Fibroblast of the aortic adventitia (primary cell): Measurements from ENCODE around the gene ANO7. TPM values are rescaled to one million over a fixed set of nuclear protein-coding genes. Genes with fewer than 3 reads are reported as not detected.

Experiments
- DNase-seq: peaks from one replicate; pipeline ENCODE4 v3.0.0-alpha.2; 2010; ENCODE audit warnings: low read depth
- H3K4me3 ChIP-seq: 2 replicates; pipeline ENCODE4 v1.5.1; 2011; ENCODE audit warnings: low read depth, mild to moderate bottlenecking, control low read depth, low read length, moderate library complexity
- total RNA-seq: library from RNA; depleted of rRNA; stranded (reverse); fragments of >200 nt; gene quantifications from 2 replicates; pipeline ENCODE4 v1.2.3, GENCODE V29; 2012; ENCODE audit warnings: low replicate concordance
- TF ChIP-seq, protein P1 (sequence below): IDR thresholded peaks from 2 replicates; pipeline ENCODE4 v1.5.1; 2011; ENCODE audit warnings: mild to moderate bottlenecking, low read length, control low read depth, inconsistent platforms; ENCODE audit not compliant: insufficient read depth

The ANO7 gene
- total RNA-seq, 1 donor: 1.7 TPM

DNA sequence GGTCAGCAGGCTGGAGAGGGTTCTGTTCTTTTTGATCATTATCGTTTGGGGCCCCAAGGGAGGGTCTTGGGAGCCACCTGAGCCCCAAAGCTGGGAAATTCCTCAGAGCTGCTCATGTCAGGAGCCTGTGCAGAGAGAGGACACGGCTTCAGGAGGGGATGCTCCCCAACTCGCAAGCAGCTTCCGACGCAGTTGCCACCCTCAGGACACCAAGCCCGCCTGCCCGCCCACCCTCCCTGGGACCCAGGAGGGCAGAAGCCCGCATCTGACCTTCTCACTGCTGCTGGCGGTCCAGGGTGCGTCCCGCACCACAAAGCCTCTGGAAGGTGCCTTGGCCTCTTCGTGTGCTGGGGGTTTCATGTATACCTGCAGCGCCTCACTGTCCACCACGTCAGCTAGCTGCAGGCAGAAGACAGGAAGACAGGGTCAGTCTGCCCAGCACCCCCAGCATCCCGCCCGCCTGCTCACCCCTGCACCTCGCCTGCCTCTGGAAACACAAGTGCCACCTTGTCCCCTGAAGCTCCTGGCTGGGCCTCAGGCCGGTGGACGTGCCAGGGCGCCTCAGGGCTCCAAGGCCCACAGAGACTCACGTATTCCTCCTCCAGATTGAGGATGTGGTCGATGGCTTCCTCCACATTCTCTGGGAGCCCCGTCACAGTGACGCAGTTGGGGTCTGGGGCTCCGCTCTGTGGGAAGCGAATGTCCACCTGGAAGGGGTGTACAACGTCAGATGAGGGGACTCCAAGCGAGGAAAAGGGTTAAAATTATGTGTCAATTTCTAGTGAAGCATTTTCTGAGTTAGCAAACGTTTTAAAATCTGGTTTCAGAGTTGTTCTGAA lies 41.3 kb downstream of the ANO7 start:
- no peak for DNase-seq
- no peak overlapping the region for H3K4me3 ChIP-seq
- TF ChIP-seq, protein P1, sequence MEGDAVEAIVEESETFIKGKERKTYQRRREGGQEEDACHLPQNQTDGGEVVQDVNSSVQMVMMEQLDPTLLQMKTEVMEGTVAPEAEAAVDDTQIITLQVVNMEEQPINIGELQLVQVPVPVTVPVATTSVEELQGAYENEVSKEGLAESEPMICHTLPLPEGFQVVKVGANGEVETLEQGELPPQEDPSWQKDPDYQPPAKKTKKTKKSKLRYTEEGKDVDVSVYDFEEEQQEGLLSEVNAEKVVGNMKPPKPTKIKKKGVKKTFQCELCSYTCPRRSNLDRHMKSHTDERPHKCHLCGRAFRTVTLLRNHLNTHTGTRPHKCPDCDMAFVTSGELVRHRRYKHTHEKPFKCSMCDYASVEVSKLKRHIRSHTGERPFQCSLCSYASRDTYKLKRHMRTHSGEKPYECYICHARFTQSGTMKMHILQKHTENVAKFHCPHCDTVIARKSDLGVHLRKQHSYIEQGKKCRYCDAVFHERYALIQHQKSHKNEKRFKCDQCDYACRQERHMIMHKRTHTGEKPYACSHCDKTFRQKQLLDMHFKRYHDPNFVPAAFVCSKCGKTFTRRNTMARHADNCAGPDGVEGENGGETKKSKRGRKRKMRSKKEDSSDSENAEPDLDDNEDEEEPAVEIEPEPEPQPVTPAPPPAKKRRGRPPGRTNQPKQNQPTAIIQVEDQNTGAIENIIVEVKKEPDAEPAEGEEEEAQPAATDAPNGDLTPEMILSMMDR: no peak

DNA sequence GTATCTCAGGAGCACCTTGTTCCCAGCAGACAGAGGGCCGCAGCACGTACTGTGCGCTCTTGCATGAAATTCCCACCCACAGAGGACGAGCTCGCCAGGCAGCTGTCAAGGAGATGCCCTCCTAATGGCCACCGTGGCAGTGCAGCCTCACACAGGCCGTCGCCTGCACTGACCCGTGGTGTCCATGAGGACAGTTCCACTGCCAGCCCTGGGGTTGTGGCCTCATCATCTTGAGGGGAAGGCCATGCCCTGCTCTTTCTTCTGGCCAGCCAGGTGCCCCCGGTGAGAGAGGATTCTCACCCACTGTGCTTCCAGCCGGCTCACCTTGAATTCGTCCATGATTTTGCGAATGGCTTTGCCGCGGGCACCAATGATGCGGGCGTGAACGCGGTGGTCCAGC lies 42.0 kb downstream of the ANO7 start:
- no peak for DNase-seq
- no peak overlapping the region for H3K4me3 ChIP-seq
- TF ChIP-seq, protein P1: no peak

- no peak for DNase-seq
- H3K4me3 ChIP-seq: no peak overlapping the region
- TF ChIP-seq, protein P1: no peak
Observed at GRCh38 chr2:241232736-241233575, 44.5 kb downstream of the ANO7 start.

DNA sequence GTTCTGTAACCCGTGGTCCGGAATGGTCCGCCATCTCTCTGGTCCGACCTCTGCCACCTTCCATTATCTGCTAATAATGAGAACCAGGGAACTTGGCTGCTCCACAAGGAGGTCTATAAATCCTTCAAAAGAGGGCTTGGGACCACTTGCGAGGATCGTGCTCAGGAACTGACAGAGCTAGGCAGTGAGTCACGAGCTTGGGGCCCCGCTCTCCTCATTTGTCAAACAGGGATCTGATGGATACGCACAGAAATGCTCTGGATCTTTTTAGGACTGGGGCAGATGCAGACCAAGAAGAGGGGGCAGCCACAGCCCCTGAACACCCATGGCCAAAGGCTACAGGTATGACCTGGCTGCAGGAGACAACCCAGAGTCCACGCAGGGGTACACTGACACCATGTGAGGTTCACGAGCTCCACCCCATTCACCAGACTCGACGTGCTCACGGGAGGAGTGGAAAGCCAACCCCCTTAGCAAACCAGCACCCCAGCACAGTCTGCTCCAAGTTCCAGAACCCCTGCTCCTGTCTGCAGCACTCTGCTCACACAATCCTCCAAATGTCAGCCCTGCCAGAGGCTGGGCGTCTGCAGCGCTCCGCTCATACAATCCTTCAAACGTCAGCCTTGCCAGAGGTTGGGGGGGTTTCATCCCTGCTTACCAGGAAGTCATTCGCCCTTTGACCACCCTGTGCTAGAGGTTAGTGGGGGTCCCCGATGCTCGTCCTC lies 45.8 kb downstream of the ANO7 start:
- no peak for DNase-seq
- H3K4me3 ChIP-seq: no peak overlapping the region
- TF ChIP-seq, protein P1: no peak

GRCh38 chr2:241234962-241235740 lies 46.7 kb downstream of the ANO7 start:
- H3K4me3 ChIP-seq: no peak overlapping the region
- no peak for DNase-seq
- TF ChIP-seq, protein P1: no peak
